ENCODE results near the gene CC2D1A. TPM values are rescaled to one million over a fixed set of nuclear protein-coding genes. Genes with fewer than 3 reads are reported as not detected.

The CC2D1A gene
- total RNA-seq, 1 donor from 2014 or later, result 20.1 TPM

DNA sequence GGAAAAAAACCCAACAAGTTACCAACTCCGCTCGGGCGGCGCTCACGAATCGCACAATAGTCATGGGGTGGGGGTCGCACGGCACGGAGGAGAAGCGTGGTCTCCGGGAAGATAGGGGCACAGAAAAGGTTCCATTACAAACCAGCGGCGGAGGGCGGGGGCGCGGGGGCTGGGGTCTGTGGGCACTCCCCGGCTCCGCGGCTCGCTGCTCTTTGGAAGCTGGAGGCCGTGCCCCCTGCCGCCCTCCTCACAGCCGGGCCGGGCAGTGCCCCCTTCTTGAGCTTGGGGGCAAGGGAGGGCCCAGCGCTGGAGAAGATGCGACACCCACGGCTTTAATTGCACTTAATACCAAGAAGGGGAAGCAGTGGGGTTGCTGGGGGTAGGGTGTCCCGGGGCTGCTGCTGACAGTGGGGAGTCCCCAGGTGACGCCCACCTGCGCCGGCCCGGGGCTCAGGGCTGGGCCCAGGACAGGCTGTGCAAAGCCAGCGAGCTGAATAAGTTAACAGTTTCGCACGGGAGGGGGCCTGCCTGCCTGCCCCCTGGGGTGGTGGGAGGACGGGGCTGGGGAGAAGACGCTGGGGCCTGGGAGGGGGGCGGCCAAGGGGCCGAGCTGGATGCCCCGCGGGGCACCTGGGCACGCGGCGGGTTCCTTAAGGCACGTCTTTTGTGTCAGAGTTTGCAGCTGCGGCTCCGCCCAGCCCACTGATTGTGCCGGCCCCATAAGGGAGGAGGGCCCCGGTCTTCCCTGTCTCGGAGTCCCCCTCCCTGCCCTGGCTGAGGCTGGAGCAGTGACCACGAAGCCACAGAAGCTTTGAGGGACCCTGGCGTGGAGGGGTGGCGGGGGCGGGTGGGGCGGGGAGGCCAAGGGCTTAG, 56.1 kb downstream of the CC2D1A start:
- peaks cover 94% of the 10 kb centered on the region for H3K36me3 ChIP-seq
- TF ChIP-seq, protein P1, sequence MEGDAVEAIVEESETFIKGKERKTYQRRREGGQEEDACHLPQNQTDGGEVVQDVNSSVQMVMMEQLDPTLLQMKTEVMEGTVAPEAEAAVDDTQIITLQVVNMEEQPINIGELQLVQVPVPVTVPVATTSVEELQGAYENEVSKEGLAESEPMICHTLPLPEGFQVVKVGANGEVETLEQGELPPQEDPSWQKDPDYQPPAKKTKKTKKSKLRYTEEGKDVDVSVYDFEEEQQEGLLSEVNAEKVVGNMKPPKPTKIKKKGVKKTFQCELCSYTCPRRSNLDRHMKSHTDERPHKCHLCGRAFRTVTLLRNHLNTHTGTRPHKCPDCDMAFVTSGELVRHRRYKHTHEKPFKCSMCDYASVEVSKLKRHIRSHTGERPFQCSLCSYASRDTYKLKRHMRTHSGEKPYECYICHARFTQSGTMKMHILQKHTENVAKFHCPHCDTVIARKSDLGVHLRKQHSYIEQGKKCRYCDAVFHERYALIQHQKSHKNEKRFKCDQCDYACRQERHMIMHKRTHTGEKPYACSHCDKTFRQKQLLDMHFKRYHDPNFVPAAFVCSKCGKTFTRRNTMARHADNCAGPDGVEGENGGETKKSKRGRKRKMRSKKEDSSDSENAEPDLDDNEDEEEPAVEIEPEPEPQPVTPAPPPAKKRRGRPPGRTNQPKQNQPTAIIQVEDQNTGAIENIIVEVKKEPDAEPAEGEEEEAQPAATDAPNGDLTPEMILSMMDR (IDR thresholded peaks at IDR 0.05; ENCODE audit: borderline replicate concordance), result no peak
- H3K4me3 ChIP-seq, result peak overlapping the region; percentile 24
- intact Hi-C loops (cut with micrococcal nuclease), result no loop called here
- DNase-seq, result no peak
- H3K27me3 ChIP-seq (ENCODE audit: low read depth), result no peaks in the 10 kb centered on the region
- H3K4me1 ChIP-seq, result peaks cover 16% of the 10 kb centered on the region
- no peaks in the 10 kb centered on the region for H3K9me3 ChIP-seq (replicated peaks)
- H3K27ac ChIP-seq (replicated peaks), result no peak overlapping the region

DNA sequence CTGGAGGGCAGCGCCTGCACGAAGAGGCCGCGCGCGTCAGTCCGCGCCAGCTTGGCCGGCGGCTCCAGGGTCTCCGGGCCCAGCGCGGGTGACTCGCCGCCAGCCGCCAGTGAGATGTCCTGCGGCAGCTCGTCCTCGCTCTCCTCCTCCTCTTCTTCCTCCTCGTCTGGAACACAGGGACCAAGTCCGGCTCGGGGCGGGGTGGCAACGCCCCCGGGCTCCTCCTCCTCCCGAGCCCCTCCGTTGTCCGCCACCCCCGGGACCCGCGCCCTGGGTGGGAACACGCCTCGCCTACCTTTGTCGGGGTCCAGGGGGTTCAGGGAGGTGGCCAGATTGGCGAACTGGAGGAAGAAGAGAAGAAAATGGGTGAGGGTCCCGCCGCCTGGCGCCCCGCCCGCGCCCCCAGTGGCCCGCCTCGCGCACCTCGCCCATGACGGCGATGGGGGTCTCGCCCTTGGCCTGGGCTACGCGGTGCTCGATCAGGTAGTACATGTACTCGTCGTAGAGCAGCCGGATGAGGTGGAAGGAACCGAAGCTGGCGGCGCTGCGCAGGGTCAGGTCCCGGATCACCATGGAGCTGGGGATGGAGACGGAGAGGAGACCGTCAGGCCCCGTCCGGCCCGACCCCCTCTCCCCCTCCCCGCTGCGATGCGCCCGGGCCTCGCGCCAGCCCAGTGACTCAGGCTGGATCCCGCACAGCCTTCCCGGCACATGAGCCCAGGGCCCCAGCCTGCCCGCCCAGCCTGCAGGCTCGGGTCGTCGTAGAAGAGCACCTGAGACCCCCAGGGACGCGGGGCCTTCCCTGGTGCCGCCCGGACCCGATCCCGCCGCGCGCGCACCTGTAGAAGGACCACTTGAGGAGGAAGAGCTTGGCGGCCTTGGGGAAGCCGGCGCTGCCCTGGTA, 57.0 kb downstream of the CC2D1A start:
- Histone ChIP-seq H3K27ac (replicated peaks) (no peak overlapping the region), H3K4me3 (peak overlapping the region; percentile 24), H3K9me3 (replicated peaks) (no peaks in the 10 kb centered on the region), H3K27me3 (ENCODE audit: low read depth) (no peaks in the 10 kb centered on the region), H3K4me1 (peaks cover 7% of the 10 kb centered on the region), H3K36me3 (peaks cover 94% of the 10 kb centered on the region)
- DNase-seq, result no peak
- TF ChIP-seq, protein P1 (IDR thresholded peaks at IDR 0.05; ENCODE audit: borderline replicate concordance), result no peak
- intact Hi-C loops (cut with micrococcal nuclease), result no loop called here

DNA sequence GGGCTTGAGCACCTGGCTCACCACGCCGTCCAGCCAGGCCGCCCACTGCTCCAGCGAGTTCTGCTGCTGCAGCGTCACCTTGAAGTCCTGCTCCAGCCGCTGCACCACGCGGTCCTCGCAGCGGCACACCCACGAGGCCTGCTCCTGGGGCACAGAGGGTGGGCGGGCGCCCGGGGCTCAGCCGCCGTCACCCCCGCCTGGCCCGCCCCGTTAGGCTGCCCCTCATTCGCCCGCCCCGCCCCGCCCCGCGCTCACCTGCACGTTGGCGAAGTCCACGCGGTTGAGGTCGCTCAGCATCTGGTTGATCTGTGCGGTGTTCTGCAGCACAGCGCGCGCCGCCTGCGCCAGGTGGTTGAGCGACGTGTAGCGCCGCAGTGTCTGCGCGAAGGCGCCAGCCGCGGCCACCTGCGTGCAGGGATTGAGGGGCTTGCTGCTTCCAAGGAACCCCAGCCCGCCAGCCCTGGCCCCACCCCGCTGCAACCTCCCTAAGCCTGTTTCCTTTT, 57.7 kb downstream of the CC2D1A start:
- intact Hi-C loops (cut with micrococcal nuclease), result no loop called here
- DNase-seq, result no peak
- Histone ChIP-seq H3K36me3 (peaks cover 94% of the 10 kb centered on the region), H3K4me3 (no peak overlapping the region), H3K4me1 (no peaks in the 10 kb centered on the region), H3K27ac (replicated peaks) (no peak overlapping the region), H3K27me3 (ENCODE audit: low read depth) (no peaks in the 10 kb centered on the region), H3K9me3 (replicated peaks) (no peaks in the 10 kb centered on the region)
- TF ChIP-seq, protein P1 (IDR thresholded peaks at IDR 0.05; ENCODE audit: borderline replicate concordance), result no peak

DNA sequence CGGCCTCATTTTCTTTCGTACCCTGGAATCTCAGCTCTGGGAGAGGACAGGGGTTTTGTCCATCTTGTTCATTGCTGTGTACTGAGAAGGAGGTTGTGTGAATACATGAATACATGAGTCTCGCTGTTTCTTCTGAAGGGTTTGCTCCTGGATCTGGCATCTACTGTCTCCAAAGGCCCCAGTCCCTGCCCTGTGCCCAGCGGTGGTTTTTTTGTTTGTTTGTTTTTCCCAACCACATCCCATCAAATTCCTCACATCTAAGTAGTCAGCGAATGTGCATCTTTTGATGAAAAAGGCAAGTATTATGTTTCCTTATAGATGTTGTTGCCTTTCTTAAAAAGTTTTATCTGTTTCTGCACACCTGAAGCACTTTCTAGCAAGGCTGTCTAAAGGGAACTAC, 58.8 kb downstream of the CC2D1A start:
- Histone ChIP-seq H3K9me3 (replicated peaks) (no peaks in the 10 kb centered on the region), H3K4me1 (no peaks in the 10 kb centered on the region), H3K27me3 (ENCODE audit: low read depth) (no peaks in the 10 kb centered on the region), H3K4me3 (no peak overlapping the region), H3K27ac (replicated peaks) (no peak overlapping the region), H3K36me3 (peaks cover 95% of the 10 kb centered on the region)
- no peak for DNase-seq
- intact Hi-C loops (cut with micrococcal nuclease), result no loop called here
- TF ChIP-seq, protein P1 (IDR thresholded peaks at IDR 0.05; ENCODE audit: borderline replicate concordance), result no peak

DNA sequence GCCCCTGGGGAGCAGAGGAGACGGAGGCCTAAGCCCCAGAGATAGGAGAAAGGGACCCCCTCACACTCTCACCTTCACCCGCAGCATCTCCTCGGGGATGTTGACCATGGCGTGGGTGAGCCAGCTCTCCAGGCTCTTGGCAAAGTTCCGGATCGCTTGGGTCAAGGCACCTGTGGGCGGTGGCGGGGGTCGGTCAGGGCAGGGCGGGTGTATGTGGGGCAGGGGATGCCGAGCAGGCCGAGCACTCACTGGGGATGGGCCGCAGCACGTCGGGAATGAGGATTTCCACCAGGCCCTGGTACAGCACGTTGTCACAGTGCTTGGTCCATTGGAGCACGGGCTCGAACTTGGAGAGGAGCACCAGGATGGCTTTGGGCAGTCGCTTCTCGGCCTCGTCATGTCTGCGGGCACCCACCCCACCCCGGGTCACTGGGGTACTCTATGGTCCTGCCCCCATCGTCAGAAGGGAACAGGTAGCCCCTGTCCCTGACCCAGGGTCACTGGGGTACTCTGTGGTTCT, 59.4 kb downstream of the CC2D1A start:
- H3K27me3 ChIP-seq (ENCODE audit: low read depth), result no peaks in the 10 kb centered on the region
- H3K4me1 ChIP-seq, result no peaks in the 10 kb centered on the region
- H3K36me3 ChIP-seq, result peaks cover 95% of the 10 kb centered on the region
- no peak overlapping the region for H3K4me3 ChIP-seq
- no peak for DNase-seq
- no peak overlapping the region for H3K27ac ChIP-seq (replicated peaks)
- TF ChIP-seq, protein P1 (IDR thresholded peaks at IDR 0.05; ENCODE audit: borderline replicate concordance), result no peak
- intact Hi-C loops (cut with micrococcal nuclease), result no loop called here
- H3K9me3 ChIP-seq (replicated peaks), result no peaks in the 10 kb centered on the region

All from left ventricle myocardium inferior (tissue), 1 donor.